GM19238 (cell line): ENCODE results near the gene OOSP4B.
"Not testable (repeated sequence)": the region's sequence is repeated elsewhere in the genome, so short reads cannot be mapped to it uniquely, and the experiment has no call there.

Experiments
- DNase-seq: peaks from one replicate; pipeline ENCODE4 v3.0.0; 2011; ENCODE audit warnings: low spot score; ENCODE audit not compliant: insufficient read length

Gene OOSP4B

GRCh38 chr11:60016881-60017280, at the start of gene OOSP4B:
TSS of gene OOSP4B (plus strand) at chr11:60017181.
- no peak for DNase-seq

- no peak for DNase-seq
Measured at GRCh38 chr11:59967677-59968394, 49.1 kb upstream of the OOSP4B start.

DNA sequence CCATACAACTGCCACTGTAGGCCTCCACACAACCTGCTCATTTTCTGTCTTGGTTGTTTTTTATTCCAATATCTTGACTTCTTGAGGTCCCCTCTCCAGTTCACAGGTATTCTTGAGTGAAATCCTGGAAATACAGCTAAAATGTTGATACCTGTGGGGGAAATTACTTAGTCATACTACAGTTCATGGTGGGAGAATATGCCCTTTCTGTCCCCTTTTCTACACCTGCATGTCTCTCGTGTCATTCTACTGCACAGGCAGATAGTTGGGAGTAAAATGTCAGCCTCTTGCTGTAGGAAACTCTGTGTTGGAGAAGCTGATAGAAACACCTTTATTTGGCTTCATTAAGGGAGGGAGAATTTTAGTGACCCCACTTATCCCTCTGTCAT, 48.6 kb upstream of the OOSP4B start:
- no peak for DNase-seq

GRCh38 chr11:59973097-59973496, 43.9 kb upstream of the OOSP4B start:
- DNase-seq: no peak

DNA sequence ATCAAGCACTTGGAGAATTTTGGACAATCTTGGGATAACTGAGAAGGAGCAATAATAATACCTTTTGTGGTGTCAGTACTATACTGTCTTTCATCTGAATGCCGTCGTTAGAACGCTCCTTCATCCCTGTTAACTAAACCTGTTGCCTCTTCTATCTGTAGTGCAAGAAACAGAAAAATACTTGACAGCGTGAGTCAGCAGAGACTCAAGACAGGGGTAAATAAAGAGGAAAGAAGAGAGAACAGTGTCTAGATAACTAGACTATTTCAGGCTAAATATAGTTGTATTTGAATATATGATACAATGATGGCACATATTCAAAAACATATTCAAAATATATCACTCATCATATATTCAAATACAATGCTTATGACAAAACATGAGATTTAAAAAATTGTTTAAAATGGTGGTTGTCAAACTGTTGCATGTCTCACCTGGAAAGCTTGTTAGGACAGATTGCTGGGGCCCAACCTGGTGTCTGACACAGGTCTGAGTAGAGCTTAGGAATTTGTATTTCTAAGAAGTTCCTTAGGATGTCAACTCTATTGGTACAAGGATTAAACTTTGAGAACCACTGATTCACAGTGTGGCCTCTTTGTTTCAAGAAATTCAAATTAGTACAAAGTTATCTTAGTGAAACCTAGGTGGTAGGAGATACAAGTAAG, 35.7 kb upstream of the OOSP4B start:
- DNase-seq: no peak

GRCh38 chr11:59982037-59982436, 34.9 kb upstream of the OOSP4B start:
- DNase-seq: not testable (repeated sequence)

DNA sequence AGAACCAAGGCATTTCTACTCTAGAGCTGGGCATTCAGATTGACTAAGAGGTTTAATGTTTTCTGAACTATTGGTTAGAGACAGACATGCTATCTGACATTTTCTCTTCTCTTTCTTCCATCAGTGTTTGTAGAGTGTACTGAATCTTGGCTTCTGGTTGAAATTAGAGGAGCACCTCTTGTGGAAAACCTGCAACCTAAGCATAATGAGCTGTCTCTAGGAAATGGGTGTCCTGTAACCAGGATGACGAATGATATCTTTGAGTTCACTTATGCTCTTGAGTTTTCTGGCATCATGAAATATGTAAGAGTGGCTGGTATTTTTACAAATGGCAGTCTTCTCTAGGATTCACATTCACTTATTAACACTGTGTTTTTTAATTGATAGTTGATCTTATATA, 33.8 kb upstream of the OOSP4B start:
- DNase-seq: no peak

DNA sequence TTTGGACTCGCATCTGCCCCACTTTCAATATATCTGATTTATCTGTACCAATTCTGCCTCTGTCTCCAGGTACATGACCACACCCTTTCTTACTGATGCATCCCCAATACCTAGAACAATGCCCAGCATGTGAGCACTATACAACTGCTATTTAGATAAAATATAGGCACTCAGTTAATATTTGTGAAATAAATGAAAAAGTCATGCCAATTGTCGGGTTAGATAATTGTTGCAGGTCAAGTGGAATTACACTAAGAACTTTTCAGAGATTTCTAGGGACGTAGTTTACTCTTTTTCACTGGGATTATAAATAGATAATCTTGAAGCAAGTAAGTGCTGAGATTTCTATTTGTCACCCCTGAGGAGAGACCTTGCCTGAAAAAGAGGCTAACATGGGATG, 32.6 kb upstream of the OOSP4B start:
- no peak for DNase-seq

DNA sequence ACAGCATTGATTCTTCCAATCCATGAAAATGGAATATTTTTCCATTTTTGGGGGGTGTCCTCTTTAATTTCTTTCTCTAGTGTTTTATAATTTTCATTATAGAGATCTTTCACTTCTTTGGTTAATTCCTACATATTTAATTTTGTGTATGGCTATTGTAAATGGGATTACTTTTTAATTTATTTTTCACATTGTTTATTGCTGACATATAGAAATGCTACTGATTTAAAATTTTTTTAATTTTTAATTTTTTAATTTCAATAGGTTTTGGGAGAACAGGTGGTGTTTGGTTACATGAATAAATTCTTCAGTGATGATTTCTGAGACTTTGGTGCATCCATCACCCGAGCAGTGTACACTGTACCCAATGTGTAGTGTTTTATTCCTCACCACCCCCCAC, 26.6 kb upstream of the OOSP4B start:
- DNase-seq: no peak

- no peak for DNase-seq
Measured at GRCh38 chr11:59992425-59992824, 24.6 kb upstream of the OOSP4B start.

DNA sequence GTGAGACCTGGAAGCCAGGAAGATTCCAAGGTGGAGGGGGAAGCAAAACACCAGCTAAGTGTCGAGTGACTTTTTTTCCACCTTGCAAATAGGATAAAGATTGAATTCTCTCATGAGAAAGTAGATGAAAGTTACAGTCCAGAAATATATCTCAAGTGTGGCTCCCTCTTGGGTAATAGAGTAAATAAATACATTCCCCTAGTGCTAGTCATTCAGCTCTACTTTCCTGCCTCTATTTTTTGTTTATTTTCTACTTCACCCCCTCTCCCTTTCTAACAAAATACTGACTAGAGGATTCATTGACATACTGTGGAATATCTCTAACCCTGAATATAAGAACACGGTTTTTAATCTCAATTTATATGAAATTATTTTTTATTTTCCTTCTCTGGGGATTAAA, 19.2 kb upstream of the OOSP4B start:
- no peak for DNase-seq

DNA sequence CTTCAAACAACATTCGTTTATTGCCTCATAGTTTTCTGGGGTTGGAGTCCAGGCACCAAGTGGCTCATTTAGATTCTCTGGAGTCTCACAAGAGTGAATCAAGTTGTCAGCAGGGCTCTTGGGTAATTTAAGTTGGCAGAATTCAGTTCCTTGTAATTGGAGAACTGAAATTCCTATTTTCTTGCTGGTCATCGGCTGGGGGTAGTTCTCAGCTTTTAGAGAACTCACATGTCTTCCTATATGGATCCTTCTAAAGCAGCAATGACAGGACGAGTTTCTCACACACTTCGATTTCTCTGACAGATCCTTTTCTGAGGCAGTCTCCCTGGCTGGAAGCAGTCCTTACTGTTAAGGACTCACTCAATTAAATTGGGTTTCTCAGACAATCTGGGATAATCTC, 17.3 kb upstream of the OOSP4B start:
- DNase-seq: no peak

- DNase-seq: no peak
Measured at GRCh38 chr11:60003729-60004128, 13.3 kb upstream of the OOSP4B start.

GRCh38 chr11:60005360-60005759, 11.6 kb upstream of the OOSP4B start:
- DNase-seq: no peak

- DNase-seq: no peak
Measured at GRCh38 chr11:60018058-60018457, 1.1 kb downstream of the OOSP4B start.

DNA sequence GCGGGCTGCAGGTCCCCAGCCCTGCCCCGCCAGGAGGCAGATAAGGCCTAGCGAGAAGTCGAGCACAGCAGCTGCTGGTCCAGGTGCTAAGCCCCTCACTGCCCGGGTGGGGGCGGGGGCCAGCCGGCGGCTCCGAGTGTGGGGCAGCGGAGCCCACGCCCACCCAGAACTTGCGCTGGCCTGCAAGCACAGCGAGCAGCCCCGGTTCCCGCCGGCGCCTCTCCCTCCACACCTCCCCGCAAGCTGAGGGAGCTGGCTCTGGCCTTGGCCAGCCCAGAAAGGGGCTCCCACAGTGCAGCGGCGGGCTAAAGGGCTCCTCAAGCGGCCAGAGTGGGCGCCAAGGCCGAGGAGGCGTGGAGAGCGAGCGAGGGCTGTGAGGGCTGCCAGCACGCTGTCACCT, 3.4 kb downstream of the OOSP4B start:
- DNase-seq: not testable (repeated sequence)

DNA sequence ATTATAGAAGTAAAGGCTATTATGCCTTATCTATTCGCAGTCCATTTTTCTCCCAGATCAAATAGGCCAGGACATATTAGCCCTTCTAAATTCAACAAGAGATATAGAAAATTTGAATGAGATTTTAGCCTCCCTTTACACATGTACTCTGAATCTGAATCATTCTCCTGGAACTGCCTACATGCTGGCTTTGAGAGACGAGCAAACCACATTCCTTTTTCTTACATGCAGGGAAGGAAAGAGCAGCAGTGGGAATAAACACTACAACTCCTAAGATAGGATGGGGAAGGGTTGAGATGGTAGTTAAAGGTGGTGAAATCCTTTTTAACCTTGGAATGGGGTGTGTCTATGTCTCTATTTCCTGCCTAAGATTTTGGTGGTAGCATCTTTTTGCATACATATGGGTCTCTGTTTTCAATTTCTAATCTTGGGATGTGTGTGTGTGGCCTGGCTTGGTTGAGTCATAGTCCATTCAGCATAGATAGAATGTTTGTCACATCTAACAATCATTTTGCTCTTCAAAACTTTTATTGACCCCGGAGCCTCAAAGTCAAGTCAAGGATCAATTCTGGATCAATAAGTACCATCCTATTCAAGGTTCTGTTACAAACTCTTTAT, 12.1 kb downstream of the OOSP4B start:
- DNase-seq: no peak

DNA sequence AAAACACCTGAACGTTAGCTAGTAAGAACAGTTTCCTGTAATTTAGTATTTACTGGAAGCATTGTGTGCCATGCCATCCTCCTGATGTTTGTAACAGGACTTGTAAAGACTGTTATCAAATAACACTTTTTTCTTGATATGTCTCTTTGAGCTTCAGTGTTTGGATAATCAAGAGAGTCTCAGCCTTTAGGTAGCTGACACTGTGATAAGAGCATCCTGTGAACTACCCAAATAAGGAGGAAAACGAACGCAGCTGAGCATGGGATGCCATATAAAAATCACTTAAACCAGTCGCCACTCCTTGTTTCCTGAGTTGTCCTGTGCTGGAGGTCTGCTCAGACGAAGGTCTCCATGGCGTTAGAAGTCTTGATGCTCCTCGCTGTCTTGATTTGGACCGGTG, 23.1 kb downstream of the OOSP4B start, which contains the start of gene OOSP2:
Gene OOSP2 (plus strand): TSS at position 301 of the 400 bp plus-strand sequence. CDS start 51 bp downstream, at position 352.
- DNase-seq: no peak

GRCh38 chr11:60050422-60050821, 33.4 kb downstream of the OOSP4B start:
- not testable (repeated sequence) for DNase-seq

- not testable (repeated sequence) for DNase-seq
Measured at GRCh38 chr11:60050839-60051238, 33.9 kb downstream of the OOSP4B start.

DNA sequence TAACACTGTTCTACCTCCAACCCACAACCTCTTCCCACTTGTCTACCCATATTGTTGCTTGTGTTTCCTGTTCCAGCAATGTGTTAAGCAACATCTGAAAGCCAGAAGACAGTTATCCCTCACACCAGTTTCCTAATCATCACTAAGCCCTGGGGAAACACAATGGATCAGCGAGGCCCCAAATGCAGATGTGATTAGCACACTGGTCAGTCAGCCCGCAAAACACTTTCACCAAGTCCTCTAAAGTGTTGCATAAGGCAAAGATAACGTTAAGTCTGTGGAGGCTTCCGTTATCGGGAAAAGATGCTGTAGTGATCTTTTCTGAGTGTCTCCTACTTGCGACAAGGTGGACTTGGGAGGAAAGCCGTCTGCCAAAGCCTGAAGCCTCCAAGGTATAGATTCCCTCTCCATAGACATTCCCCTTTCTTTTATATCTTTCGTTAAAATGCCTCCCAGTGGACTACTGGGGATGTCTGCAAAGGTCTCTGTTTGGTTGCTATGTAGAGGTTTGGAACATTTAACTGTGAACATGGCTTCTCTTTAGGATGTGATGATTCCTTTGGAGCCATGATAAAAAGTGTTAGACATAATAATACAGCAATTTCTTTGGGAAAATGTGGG, 39.5 kb downstream of the OOSP4B start, which contains the start of gene MS4A3:
Gene MS4A3 (plus strand): TSS at position 317 of the 621 bp plus-strand sequence. CDS start 4,496 bp downstream, outside the sequence.
- DNase-seq: no peak

DNA sequence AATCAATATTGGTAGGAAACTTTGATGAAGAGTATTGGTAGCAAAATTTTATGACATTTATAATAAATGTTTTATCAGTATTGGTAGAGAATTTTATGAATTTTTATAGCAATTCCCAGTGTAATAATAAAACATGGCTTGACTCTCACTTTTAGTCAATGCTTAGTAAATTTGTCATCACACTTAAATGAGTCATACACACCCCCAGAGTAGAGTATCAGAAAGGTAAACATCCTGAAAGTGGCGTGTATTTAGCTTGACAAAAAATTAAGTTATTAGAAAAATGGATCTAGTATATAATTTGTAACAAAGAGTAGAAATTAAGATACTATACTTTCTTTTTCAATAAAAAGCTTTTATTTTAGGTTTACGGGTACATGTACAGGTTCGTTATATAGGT, 42.1 kb downstream of the OOSP4B start:
- DNase-seq: no peak
